GM18520 (cell line): ENCODE data around the gene CTDSP2.
"Not testable (repeated sequence)": the region's sequence is repeated elsewhere in the genome, so short reads cannot be mapped to it uniquely, and the experiment has no call there.

Experiments used
- ATAC-seq: cut with Tn5 transposase; IDR thresholded peaks from one replicate; pipeline ENCODE4 v1.9.1; 2021; ENCODE audit not compliant: unreplicated experiment

Gene CTDSP2

DNA sequence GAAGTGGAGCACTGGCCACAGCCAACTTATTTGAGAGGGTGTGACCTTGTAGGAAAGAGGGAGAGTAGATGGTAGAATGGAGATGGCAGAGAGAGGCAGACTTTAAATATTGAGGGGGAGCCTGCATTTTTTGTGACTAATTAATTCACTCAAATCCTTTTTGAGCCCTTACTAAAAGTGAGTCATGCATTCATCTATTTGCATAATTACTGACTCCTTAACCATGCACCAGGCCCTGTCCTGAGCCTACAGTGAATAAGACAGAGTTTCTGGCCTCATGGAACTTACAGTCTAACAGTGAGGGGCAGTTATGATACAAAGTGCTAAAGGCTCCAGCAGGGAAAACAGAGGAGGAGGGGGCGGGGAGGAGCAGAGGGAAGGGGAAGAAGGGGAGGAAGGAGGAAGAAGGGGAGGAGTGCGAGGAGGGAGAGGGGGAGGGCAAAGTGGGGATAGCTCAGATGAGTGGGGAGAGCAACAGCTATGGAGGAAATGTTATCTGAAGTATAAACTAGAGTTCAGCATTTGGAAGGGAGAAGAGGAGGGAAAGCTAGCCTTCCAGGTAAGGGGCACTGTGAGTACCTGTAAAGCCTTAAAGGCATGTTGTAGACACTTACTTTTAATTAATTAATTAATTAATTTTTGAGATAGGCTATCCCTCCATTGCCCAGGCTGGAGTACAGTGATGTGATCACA is 7.5 kb upstream of the CTDSP2 start:
- ATAC-seq, result no peak

DNA sequence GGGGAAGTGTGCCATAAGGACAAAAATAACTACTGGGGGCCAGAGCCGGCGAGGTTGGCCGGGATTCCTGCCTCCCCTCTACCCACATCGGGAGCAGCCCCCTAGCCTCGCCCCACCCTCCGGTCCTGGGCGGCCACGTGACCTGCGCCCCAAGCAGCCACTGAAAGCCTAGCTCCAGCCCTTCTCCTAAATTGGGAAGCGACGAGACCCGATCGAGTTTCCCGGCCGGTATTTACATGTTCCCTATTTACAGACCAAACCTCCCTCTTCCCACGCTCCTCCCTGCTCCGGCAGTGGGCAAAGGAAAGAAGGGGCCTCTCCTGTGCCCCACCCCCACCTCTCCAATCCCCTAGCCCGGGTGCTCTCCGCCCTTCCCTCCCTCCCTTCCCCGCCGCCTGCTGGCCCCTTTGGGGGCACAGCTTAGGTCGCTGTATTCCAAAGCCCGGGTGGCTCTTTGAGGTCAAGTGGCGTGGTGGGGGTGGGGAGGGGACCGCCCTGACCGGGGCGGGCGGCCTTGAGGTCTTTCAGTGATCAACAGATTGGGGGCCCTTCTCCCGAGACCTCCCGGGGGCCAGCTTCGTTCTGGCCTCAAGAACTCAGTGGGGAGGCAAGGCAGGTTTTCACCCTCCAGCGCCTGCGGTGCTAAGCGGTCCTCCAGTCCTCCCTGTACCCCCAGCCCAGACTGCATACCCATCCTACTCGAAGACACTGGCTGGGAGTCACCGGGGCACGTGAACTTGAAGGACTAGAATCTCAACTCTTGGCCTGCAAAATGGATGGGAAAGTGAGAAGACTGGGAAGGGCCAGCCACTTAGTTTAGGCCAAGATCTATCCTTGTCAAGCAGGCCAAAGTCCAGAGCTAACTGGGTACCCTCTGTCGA is 6.3 kb upstream of the CTDSP2 start:
- ATAC-seq, result no peak

DNA sequence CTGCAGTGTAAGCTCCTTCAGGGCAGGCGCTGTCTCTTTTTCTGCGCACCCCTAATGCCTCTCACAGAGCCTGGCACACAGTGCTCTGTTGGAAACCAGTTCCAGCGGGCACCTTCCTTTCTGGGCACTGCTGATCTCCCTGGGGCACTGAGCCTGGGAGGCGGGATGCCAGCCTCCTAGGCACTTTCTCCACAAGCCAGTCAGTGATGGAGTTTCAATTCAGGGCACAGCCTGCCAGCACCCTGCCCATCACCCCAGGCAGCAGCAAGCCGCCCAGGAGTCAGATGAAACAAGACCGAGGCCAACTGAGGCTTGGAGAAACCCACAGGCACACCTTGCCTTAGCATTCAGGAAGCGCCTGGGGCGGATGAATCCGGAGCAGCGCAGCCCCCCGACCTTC is 5.7 kb upstream of the CTDSP2 start:
- no peak for ATAC-seq

DNA sequence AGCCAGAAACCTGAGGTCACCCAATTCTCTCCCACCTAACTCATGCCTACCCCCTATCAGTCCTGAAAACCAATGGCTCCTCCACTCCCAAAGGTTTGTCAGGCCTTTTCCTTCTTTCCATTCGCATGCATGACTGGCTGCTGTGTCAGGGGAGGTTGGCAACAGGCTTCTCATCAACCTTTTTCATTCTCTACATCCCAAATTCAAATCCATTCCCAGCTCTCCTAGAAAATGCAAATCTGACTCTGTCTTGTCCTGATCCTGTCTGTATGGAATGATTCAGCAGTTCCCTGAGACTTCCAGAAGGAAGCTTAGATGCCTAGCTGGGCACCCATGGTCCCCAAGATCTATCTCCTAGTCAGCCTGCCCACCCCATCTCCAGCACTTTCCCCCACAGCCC is 5.0 kb upstream of the CTDSP2 start:
- no peak for ATAC-seq

DNA sequence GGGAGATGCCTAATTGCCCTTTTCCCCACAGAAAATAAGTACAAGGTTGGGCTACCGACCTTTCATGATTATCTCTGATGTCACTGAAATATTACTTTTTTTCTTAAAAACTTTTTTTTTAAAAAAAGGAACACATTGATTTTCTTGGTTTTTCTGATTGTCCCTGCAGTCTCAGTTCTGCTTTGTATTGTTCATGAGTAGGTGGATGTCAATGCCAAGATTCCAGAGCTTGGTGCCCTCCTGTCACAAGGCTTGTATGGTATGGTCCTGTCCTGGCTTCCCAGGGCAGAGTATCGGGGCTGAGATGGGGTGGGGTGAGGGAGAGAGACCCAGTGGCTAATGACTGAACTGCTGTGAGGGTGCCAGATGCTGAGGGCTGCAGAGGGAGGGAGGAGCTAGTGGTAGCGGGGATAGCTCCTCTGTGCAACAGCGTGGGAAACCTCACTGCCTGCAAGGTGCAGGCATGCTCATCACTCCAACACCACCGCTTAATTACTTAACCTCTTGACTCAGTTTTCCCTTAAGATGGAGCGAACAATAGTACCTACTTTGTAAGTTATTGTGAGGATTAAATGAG is 4.4 kb upstream of the CTDSP2 start:
- ATAC-seq, result no peak

DNA sequence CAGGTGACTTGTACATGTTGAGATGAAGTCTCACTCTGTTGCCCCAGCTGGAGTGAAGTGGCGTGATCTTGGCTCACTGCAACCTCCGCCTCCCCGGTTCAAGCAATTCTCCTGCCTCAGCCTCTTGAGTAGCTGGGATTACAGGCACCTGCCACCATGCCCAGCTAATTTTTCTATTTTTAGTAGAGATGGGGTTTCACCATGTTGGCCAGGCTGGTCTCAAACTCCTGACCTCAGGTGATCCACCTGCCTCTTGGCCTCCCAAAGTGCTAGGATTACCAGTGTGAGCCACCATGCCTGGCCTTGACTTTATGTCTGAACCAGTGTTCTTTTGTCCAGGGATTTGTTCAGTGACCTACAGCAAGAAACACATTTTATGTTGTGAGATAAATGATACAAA is 2.9 kb upstream of the CTDSP2 start:
- ATAC-seq, result not testable (repeated sequence)

DNA sequence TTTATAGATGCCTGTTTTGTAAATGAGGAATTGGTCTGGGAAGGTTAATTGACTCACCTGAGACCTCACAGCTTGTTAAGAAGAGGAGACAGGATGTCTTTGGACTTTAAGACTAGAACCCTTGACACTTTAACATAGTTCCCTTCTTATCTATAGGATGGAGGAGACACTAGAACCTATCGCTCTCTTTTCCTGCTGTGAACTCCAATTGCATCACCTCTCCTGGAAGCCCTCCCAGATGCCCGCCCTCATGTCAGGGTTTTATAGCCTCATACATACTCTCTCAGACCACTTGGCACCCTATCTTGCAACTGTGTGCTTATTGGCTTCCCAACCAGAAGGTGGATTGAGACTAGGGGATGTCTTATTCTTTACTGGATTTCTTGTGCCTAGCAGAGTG is 2.5 kb upstream of the CTDSP2 start:
- no peak for ATAC-seq

DNA sequence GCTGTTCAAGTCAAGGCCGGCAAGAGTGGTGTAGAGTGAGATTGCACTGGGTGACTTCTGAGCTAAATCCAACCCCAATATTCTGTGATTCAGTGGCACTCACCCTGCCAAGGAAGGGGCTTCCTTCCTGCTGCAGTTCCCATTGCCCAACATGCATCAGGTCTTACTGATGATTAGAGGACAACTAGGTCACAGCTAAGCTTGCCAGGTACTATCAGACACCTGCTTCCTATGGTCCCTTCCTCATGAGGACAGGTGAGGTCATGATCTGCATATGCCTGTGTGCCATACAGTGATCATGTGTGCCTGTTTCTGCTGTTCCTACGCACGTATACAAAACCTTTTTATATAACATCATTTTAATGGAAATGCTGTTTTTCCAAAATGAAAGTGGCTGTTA is 1.7 kb upstream of the CTDSP2 start:
- no peak for ATAC-seq

DNA sequence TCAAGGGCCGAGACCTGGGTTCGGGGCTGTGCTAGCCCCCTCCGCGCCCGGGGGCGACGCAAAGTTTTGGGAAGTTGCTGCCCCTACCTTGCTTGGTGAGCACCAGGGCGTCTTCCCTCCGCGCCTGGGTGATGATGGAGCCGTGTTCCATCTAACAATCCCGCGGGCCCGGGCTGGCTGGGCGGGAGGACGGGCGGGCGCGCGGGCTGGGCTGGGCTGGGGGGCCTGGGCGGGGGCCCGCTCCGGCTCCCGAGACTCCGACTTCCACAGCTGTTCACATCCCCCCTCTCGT is 298 bp downstream of the CTDSP2 start:
- ATAC-seq, result no peak

DNA sequence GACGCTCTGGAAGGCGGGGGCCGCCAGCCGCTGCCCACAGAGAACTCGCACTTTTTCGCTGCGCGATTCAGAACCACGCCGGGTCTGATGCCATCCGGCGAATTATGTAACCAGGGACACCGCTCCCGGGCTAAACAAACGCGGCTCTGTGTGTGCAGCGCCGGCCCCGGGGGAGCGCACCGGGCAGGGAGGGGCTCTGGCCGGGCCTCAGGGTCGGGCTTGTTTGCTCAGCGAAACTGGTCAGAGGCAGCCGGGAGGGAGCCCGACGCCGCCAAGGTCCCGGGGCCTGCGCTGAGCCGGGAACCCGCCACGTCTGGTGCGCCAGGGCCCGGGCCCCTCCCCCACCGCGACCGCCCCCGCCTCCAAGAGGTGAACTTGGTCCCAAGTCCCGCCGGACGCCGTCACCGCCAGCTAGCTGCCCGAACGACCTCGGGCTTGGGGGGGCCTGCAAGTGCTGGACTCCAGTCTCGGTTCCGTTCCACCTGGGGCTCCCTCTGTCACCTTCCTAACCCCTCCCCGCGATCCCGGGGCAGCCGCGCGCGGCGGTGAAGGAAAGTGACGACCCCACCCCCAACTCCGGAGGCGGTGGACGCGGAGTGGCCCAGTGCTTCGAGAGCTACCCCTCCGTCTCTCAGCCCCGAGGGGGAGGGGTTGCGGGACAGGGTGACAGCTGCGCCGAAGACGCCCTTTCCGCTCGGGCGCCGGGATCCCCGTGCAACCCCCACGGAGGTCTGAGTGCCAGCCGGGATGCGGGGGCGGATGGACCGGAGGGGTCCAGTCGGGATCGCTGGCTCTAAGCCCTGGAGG is 848 bp downstream of the CTDSP2 start:
- no peak for ATAC-seq

DNA sequence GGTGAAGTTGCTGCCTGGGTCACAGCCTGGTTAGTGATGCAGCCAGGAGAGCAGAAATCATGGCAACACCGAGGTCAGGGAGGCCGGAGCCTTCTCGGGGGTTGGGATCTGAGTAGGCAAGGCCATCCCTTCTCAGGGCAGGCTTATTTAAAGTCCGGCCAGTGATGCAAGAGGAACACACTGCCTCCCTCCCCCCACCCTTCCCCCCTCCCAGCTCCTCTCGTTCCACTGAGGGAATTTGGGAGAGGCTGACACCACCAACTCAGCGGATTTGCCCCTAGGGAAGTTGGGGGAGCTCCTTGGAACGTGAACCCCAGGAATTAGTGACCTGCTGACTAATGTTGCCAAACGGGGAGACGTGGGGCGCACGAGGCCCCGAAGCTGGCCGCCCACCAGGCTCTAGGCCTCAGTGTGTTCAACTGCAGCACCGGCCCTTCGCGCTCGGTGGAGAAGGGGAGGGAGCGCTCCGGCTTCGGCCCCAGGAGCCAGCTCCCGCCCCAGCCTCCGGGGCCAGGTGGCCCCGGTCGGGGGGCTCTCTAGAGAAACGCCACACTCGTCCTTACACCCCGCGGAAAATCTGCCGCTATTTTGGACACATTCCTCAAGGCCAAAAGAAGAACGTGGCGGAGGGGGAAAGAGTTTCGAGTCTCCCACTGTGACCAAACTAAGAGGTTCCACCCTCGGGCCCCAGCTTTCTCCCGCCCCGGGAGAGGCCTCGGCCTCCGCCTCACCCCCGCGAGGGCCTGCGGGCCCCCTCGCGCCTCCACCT is 1.6 kb downstream of the CTDSP2 start:
- no peak for ATAC-seq

DNA sequence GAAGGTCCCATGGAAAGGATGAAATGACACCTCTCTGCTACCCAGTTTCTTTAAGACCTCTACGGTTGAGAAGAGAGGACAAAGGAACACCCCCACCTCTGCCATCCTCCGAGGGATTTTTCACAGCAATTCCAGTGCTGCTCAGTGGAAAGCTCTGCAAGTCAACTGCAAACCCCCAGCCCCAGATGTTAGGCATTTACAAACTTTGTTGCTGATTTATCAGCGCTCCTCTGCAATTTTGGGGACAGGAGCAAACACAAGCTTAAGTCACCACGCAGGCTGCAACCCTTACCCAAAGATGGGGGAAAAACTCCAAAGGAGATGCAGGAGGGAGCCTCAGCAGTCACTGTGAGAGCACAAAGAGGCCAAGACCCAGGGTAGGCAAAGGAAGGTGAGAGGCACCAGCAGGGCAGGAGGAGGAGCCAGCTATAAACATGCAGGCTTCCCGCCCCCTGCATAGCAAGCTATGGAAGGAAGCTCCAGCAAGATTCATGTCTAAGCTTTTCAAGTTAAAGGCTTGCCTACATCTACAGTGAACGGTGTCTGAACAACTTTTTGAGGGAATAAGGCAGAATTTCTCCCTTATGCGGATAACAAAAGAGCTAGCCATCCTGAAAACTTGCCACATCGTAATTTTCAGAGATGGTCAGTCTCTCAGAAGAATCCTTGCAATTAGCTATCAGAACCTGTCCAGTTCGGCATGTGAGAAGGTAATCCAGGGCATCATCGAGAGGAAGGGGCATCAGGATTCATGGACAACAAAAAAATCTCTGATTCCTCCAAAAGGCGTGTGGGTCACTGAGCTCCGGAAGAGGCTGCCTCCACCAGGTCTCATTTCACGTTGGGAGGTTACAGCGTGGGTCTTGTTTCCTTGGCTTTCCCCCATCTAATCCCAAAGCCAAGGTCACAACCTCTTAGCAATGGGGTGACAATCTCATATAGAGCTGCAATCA is 3.9 kb downstream of the CTDSP2 start:
- ATAC-seq, result no peak

DNA sequence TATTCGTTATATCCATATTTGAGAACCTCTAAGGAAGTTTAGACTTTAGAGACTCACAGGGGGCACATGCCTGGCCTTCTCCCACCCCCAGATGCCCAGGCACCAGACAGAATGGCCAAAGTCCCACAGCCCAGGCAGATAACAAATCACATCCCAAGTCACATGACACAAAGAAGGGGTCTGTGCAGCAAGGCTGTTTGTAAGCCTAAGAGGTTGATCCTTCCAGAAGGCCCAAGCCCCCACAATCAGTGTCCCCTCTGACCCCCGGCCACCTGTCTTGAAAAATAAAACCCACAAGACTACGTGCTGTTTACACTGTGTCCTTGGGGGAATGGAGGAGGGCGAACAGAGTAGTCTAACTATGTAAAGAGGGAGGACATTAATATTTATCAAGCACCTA is 5.1 kb downstream of the CTDSP2 start:
- ATAC-seq, result no peak

DNA sequence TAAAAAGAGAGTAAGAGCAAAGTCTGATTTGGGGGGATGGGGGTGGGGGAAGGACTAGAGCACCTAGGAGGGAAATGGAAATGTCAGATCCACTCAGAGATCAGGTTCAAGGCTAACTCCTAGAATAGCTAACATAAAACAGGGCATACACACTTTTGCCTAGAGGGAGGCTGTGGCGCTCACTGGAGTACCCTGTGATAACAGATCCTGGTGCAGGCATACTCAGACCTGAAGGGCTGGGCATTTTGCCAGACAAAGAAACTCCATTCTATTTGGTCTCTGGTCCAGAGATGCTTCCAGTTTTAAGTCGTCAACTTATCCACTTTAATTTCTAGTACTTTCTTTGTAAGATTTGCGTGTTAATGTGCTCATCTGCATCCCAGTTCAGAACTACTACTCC is 5.8 kb downstream of the CTDSP2 start:
- ATAC-seq, result no peak

DNA sequence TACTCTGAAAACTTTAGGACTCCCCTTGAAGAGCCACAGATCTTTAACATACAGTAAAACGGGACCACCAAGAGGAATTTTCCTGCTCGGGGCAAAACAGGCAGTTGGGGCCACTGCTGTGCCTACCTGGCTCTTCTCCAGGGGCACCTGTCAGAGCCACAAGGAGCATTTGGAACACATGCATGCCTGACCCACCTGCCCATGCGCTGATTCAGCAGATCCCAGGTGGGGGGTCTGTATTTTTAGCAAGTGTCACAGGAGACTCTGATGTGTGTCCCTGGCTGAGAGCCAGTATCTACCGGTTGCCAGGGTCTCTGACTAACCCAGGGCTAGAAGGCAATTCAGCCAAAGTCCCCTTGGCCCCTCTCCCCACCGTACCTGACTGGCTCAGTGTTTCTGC is 6.5 kb downstream of the CTDSP2 start:
- ATAC-seq, result no peak

DNA sequence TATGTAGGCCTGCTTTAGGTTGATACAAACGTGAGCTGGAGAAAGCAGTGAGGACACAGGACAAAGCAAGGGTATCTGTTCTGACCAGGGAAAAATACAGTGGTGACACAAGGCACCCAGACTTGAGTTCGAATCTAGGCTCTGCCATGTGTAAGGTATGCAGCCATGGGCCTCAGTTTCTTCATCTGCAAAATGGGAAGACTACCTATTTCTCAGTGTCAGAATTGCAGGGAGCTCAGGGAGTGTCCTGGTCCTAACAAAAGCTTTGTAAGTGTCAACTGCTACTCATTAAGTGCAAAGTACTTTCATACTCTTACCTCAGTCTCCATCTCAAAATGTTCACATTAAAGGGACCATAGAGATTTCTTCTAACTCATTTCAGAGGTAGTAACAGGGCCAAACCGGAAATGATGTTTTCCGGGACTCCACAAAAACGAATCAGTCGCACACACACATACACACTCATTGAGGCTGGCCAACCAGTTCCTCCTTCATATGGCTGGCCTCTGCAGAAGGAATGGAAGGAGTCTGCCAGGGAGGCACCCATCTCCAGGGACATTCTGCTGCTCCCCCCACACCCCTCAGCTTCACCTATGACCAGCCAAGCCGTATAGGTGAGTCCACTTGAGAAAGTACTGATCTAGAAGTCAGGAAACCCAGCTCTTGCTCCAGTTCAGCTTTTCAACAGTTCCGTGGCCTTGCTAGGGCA is 7.8 kb downstream of the CTDSP2 start:
- no peak for ATAC-seq

DNA sequence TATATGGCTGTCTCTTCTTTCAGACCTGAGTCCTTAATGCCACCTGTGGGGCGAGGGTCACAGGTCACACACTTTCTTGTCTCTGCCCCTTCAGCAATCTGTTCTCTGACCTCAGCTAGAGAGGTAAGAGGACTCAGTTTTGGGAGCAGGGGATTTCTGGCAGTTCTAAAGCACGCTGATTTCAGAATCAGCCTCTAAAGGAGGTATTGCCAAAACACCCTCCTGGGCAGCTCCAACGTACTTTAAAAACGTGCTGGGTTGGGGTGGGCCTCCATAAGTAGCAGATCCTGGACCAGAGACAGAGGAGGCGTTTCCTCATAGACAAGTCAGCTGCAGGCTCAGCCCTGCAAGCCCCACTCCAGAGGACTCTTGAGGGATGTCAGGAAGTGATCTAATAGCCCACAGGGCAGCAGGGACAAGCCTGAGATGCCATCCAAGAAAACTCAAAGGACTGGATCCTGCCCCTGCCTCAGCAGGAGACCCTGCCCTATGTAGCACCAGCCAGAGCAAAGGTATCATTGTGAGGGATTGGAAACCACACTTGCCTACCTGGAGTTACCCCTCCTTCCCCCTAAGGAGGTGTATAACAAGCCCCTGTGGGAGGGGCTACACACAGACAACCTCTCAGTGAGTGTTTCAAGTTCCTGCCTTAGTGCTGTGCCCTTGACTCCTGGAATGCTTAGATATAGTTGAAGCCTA is 8.5 kb downstream of the CTDSP2 start:
- ATAC-seq, result no peak
